Gastrocnemius medialis (tissue), 4 donors: ENCODE data around the gene PPP4R3A. TPM values are rescaled to one million over a fixed set of nuclear protein-coding genes. Genes with fewer than 3 reads are reported as not detected.
"Not testable (repeated sequence)": the region's sequence is repeated elsewhere in the genome, so short reads cannot be mapped to it uniquely, and the experiment has no call there.

Source experiments
- ATAC-seq, 2 donors: fragments of 150-250 bp; one replicate each; pipeline ENCODE4 v1.9.1; 2016
- DNase-seq, 2 donors: peaks; one replicate each; pipeline ENCODE4 v3.0.0-alpha.2; 2019
- H3K27ac ChIP-seq, 4 donors: fragments of 200-600 bp; sonication (generic); 1 replicate in 1 of 4; 2 replicates in 3 of 4; pipeline ENCODE4 v1.5.1; 2016 to 2018; ENCODE audit warnings: mild to moderate bottlenecking in 2 of 4, moderate library complexity in 1 of 4
- H3K27me3 ChIP-seq, 3 donors: fragments of 200-600 bp; sonication (generic) in 2 of 3; 1 replicate in 1 of 3; 2 replicates in 2 of 3; pipeline versions ENCODE4 v1.5.1 to v1.6.0; 2016 to 2019; ENCODE audit warnings: mild to moderate bottlenecking in 1 of 3, moderate library complexity in 1 of 3
- H3K36me3 ChIP-seq, 2 donors: fragments of 200-600 bp; sonication (generic) in 1 of 2; one replicate each; pipeline ENCODE4 v1.5.1; 2017 to 2018
- H3K4me1 ChIP-seq, 2 donors: fragments of 200-600 bp; sonication (generic) in 1 of 2; one replicate each; pipeline ENCODE4 v1.5.1; 2016 to 2017; ENCODE audit warnings: mild to moderate bottlenecking in 2 of 2
- H3K4me3 ChIP-seq, 4 donors: fragments of 200-600 bp; sonication (generic) in 3 of 4; 1 replicate in 1 of 4; 2 replicates in 3 of 4; pipeline ENCODE4 v1.5.1; 2016 to 2019; ENCODE audit warnings: mild to moderate bottlenecking in 2 of 4
- H3K9me3 ChIP-seq, 3 donors: fragments of 200-600 bp; sonication (generic) in 2 of 3; 1 replicate in 1 of 3; 2 replicates in 2 of 3; pipeline ENCODE4 v1.5.1; 2016 to 2019
- POLR2A ChIP-seq, 2 donors: fragments of 450-650 bp; IDR thresholded peaks; one replicate each; pipeline ENCODE4 v1.6.1; 2017; ENCODE audit warnings: antibody characterized with exemption in 2 of 2, mild to moderate bottlenecking in 2 of 2, moderate library complexity in 2 of 2
- in situ Hi-C, 4 donors: fragments of 200-750 bp; cut with MboI; loops; one replicate each; pipeline versions ENCODE4 v1.15.0 to v1.8.0; 2017; ENCODE audit warnings: low sequenced_read_pairs in 4 of 4
- intact Hi-C: fragments of 100-400 bp; cut with DNase I; formaldehyde crosslinking; loops from one replicate; pipeline ENCODE4 v1.15.1; 2023; ENCODE audit warnings: low total_unique reads
- total RNA-seq, 4 donors: library from RNA; depleted of rRNA; stranded (reverse); fragments of >200 nt; gene quantifications; one replicate each; pipeline versions ENCODE4 v1.1.0 to v1.2.3, GENCODE V29; 2016
- TF ChIP-seq, protein P1 (sequence below), 5 experiments: fragments of 450-650 bp in 3 of 5; fragments of 200-600 bp in 2 of 5; sonication (generic) in 2 of 5; IDR thresholded peaks in 4 of 5; conservative IDR thresholded peaks in 1 of 5; 1 replicate in 4 of 5; 2 replicates in 1 of 5; pipeline ENCODE4 v1.5.1; 2016 to 2019; ENCODE audit warnings: antibody characterized with exemption in 5 of 5, mild to moderate bottlenecking in 3 of 5, moderate library complexity in 3 of 5

PPP4R3A gene
- total RNA-seq, 4 donors from 2014 or later = 38.8 to 53.3 (median 44.6) TPM

DNA sequence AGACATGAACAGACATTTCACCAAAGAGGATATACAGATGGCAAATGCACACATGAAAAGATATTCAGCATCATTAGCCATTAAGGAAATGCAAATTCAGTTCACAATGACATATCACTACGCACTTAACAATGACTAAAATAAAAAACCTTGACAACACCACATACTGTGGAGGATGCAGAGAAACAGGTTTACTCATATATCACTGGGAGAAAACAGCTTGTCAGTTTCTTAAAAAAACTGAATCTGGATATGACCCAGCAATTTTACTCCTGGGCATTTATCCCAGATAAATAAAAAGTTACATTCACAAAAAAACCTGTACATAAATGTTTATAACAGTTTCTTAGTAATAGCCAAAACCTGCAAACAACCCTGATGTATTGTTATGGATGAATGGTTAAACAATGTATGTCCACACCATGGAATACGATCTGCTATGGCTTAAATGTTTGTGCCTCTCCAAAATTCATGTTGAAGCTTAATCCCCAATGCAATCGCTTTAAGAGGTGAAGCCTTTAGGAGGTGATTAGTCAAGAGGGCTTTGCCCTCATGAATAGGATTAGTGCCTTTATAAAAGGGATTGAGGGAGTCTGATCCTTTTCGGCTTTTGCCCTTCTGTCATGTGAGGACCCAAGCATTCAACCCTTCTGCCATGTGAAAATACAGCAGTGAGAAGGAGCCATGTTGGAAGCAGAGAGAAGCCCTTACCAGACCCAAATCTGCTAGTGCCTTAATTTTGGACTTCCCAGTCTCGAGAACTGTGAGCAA is 36.0 kb upstream of the PPP4R3A start:
- Histone ChIP-seq H3K4me1 (no peaks in the 10 kb centered on the region), H3K27me3 (no peaks in the 10 kb centered on the region), H3K36me3 (no peaks in the 10 kb centered on the region), H3K4me3 (no peak overlapping the region), H3K27ac (no peak overlapping the region), H3K9me3 (no peaks in the 10 kb centered on the region)
- in situ Hi-C loops = no loop called here
- intact Hi-C loops = no loop called here
- DNase-seq (no peak), ATAC-seq (no peak)
- TF ChIP-seq POLR2A (IDR thresholded peaks at IDR 0.05) = no peak
- TF ChIP-seq, protein P1, sequence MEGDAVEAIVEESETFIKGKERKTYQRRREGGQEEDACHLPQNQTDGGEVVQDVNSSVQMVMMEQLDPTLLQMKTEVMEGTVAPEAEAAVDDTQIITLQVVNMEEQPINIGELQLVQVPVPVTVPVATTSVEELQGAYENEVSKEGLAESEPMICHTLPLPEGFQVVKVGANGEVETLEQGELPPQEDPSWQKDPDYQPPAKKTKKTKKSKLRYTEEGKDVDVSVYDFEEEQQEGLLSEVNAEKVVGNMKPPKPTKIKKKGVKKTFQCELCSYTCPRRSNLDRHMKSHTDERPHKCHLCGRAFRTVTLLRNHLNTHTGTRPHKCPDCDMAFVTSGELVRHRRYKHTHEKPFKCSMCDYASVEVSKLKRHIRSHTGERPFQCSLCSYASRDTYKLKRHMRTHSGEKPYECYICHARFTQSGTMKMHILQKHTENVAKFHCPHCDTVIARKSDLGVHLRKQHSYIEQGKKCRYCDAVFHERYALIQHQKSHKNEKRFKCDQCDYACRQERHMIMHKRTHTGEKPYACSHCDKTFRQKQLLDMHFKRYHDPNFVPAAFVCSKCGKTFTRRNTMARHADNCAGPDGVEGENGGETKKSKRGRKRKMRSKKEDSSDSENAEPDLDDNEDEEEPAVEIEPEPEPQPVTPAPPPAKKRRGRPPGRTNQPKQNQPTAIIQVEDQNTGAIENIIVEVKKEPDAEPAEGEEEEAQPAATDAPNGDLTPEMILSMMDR (IDR thresholded peaks at IDR 0.05 in 4 of 5, conservative IDR thresholded peaks at IDR 0.05 in 1 of 5) = no peak

DNA sequence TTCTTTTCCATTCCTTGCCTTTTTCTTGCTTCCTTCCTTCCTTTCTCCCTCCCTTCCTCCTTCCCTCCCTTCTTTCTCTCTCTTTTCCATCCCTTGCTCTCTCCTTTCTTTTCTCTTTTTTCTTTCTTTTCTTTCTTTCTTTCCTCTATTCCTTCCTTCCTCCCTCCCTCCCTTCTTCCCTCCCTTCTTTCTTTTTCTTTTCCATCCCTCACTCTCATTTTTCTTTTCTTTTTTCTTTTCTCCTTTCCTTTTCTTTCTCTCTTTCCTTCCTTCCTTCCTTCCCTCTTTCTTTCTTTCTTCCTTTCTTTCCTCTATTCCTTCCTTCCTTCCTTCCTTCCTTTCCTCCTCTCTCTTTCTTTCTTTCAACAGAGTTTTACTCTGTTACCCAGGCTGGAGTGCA is 35.1 kb upstream of the PPP4R3A start:
- no peak for ATAC-seq

DNA sequence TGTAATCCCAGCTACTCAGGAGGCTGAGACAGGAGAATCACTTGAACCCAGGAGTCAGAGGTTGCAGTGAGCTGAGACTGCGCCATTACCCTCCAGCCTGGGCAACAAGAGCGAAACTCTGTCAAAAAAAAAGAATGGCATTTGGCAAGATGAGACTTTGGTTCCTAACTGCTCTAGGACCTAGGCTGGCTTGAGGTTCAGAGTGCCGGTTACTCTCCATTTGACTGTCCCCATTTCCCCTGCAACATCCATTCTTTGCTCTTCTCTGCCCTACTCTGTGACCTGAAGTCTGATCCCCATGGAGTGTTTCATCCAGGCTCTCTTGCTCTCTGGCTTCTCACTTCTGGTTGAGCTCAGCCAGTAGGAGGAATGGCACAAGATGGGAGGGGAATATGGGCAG is 26.2 kb upstream of the PPP4R3A start:
- ATAC-seq (no peak), DNase-seq (no peak)
- no peak for TF ChIP-seq POLR2A (IDR thresholded peaks at IDR 0.05)
- TF ChIP-seq, protein P1 (IDR thresholded peaks at IDR 0.05 in 4 of 5, conservative IDR thresholded peaks at IDR 0.05 in 1 of 5) = no peak
- no peak overlapping the region for H3K27ac ChIP-seq
- no peaks in the 10 kb centered on the region for H3K27me3 ChIP-seq
- no peak overlapping the region for H3K4me3 ChIP-seq
- H3K36me3 ChIP-seq = no peaks in the 10 kb centered on the region
- H3K9me3 ChIP-seq = no peaks in the 10 kb centered on the region
- intact Hi-C loops = no loop called here
- no peaks in the 10 kb centered on the region for H3K4me1 ChIP-seq
- in situ Hi-C loops = no loop called here

More for the DNA sequence above, 35.1 kb upstream of the PPP4R3A start:
- TF ChIP-seq, protein P1 (IDR thresholded peaks at IDR 0.05 in 4 of 5, conservative IDR thresholded peaks at IDR 0.05 in 1 of 5) = no peak
- TF ChIP-seq POLR2A (IDR thresholded peaks at IDR 0.05) = no peak
- in situ Hi-C loops = no loop called here
- no peak for DNase-seq
- no peak overlapping the region for H3K4me3 ChIP-seq
- H3K36me3 ChIP-seq = no peaks in the 10 kb centered on the region
- intact Hi-C loops = no loop called here
- H3K27me3 ChIP-seq = no peaks in the 10 kb centered on the region
- no peaks in the 10 kb centered on the region for H3K4me1 ChIP-seq
- no peak overlapping the region for H3K27ac ChIP-seq
- H3K9me3 ChIP-seq = no peaks in the 10 kb centered on the region

DNA sequence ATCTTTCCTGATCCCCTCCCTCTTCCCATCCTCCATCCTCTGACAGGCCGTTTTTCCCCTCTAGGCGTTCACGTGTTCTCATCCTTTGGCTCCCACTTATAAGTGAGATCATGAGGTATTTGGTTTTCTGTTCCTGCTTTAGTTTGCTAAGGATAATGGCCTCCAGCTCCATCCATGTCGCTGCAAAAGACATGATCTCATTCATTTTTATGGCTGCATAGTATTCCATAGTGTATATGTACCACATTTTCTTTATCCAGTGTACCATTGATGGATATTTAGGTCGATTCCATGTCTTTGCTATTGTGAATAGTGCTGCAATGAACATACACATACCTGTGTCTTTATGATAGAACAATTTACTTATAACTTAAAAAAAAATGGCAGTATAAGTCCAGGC is 23.9 kb upstream of the PPP4R3A start:
- in situ Hi-C loops, DNase-seq, intact Hi-C loops: not testable (repeated sequence)

DNA sequence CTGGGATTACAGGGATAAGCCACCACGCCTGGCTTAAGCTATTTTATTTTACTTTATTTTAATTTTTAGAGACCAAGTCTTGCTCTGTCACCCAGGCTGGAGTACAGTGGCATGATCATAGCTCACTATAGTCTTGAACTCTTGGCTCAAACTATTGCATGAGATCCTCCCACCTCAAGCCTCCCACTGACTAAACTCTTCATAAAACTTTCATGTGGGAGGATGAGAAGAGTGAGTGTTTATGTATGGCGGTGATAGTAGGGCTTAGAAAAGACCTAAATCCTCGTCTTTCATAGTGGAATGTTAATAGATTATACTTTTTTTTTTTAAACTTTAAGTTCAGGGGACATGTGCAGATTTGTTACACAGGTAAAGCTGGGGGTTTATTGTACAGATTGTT is 23.5 kb upstream of the PPP4R3A start:
- no peak for ATAC-seq

More for the DNA sequence above, 23.9 kb upstream of the PPP4R3A start:
- H3K27me3 ChIP-seq, H3K36me3 ChIP-seq, H3K4me3 ChIP-seq, ATAC-seq, H3K9me3 ChIP-seq, H3K4me1 ChIP-seq, H3K27ac ChIP-seq: not testable (repeated sequence)

More for the DNA sequence above, 23.5 kb upstream of the PPP4R3A start:
- no peak overlapping the region for H3K4me3 ChIP-seq
- DNase-seq = no peak
- H3K36me3 ChIP-seq = no peaks in the 10 kb centered on the region
- intact Hi-C loops = no loop called here
- H3K27me3 ChIP-seq = no peaks in the 10 kb centered on the region
- in situ Hi-C loops = no loop called here
- TF ChIP-seq, protein P1 (IDR thresholded peaks at IDR 0.05 in 4 of 5, conservative IDR thresholded peaks at IDR 0.05 in 1 of 5) = no peak
- TF ChIP-seq POLR2A (IDR thresholded peaks at IDR 0.05) = no peak
- H3K27ac ChIP-seq = no peak overlapping the region
- H3K4me1 ChIP-seq = no peaks in the 10 kb centered on the region
- no peaks in the 10 kb centered on the region for H3K9me3 ChIP-seq
